NCI-H748 (cell line): ENCODE measurements around the gene MED14.
"Not testable (repeated sequence)": the region's sequence is repeated elsewhere in the genome, so short reads cannot be mapped to it uniquely, and the experiment has no call there.

Experiments
- DNase-seq: peaks from one replicate; lab custom pipeline; 2025; ENCODE audit not compliant: unreplicated experiment; lab: John Stamatoyannopoulos, UW

The MED14 gene

DNA sequence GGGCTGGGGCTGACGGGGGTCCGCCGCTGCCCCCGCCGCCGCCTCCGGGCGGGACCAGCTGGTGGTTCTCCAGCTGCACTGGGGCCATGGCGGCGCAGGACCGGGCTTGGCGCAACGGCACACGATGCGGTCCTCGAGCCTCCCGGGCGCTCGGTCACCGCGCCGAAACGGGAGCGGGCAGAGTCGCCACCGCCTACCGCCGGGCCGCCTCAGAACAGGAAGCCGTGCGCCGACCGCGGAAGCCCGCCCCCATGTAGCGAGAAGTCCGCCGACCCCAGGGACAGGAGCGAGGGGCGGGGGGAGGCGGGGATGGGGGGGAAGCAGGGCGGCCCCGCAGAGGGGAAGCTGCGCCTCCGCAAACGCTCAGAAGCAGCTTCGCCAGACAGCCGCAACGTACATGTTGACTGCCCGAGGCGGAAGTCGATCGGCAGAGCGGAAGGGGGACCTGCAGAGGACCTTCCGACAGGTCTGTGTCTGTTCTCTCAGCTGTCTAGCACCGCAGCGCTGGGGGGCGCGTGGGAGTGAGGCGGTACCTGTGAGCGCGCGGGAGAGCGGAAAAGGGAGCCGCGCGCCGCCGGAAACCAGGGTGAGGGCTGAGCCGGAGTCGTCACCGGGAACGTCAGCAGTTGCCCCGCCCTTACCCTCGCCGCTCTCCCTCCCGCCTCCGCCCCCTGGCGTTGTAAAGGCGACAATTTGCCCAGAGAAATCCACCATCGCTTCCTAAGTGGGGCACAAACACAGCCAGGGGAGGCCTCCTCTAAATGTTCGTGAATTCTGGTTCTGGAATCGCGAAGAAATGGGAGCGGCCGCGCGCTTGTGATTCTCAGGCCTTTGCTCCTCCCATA, at the start of gene MED14:
TSS of gene MED14 (minus strand) at position 218 of the 845 bp plus-strand sequence. CDS start at position 88, 130 bp downstream.
- peak; percentile 94 for DNase-seq

DNA sequence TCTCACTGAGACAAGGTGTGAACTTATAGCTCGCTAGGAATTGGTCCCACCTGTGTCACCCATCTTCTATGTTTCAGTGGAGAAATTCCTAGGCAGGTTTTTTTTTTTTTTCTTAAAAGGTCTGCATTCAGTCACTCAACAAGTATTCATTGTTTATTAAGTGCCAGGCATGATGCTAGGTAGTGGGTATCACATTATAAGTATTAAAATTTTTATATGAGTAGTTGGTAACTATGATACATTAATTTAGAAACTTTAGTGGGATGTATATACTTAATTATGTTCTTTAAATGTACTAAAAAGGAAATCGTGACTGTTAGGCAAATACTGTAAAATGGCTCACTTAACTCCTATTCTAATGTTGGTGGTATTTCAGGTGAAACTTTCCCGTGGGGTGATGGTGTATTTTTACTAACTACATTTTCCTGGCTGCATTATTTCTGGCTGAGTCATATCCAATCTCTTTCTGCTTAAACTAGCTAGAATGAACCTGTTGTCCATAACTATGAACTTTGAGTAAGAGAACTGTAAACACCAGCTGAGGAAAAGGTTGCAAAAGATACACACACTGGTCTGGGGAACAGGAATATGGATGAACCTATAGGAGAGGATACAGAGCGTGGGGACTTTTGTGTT, 49.3 kb upstream of the MED14 start:
- DNase-seq: no peak

DNA sequence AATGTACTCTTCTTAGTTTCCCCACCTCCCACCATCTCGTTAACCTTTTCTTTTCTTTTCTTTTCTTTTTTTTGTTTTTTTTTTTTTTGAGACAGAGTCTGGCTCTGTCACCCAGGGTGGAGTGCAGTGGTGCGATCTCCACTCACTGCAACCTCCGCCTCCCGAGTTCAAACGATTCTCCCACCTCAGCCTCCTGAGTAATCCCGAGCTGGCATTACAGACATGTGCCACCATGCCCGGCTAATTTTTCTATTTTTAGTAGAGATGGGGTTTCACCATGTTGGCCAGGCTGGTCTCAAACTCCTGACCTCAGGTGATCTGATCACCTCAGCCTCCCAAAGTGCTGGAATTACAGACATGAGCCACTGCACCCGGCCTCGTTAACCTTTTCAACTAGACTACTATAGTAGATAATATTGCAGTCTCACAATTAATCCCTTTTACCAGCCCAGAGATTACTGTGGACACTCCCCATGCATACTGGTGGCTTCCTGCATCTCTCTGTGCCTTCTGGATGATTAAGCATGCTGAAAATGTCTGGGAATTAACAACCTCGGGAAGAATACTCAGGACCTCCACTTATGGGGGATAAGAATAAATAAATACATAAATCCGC, 47.4 kb upstream of the MED14 start:
- not testable (repeated sequence) for DNase-seq

DNA sequence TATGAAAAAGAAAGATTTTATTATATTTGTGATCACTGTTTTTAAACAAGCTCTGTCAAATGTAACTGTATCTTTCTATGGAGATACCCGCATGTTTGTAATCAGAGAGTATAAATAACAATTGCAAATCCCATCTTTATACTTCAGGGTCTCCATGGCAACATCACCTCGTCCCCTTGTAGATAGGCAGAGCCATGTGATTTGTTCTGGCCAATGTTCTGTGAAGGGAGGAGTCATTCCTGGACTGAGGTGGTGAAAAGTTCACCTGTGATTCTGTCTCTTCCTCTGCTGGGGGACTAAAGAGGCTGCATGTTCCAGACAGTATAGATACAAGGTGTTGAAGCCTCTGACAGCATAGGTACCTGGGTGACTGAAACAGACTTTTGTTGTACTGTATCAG, 45.6 kb upstream of the MED14 start:
- no peak for DNase-seq

DNA sequence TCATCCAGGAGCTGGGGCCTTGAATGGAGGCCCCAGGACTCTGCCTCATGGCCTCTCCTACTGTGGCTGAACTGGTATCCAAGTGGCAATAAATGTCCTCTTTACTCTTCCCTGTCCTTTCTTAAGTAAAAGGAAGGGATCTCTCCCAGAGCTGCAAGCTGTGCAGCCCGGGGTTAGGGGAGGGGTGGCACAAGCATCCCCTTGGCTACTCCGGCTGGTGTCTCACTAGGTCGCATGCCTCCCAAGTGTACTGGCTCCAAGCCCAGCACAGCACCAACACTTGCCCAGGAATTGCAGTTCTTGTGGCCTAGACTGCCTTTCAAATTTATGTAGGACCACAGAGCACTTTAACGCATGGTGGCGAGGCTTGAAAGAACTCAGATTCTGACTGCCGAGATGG, 44.7 kb upstream of the MED14 start:
- DNase-seq: no peak

DNA sequence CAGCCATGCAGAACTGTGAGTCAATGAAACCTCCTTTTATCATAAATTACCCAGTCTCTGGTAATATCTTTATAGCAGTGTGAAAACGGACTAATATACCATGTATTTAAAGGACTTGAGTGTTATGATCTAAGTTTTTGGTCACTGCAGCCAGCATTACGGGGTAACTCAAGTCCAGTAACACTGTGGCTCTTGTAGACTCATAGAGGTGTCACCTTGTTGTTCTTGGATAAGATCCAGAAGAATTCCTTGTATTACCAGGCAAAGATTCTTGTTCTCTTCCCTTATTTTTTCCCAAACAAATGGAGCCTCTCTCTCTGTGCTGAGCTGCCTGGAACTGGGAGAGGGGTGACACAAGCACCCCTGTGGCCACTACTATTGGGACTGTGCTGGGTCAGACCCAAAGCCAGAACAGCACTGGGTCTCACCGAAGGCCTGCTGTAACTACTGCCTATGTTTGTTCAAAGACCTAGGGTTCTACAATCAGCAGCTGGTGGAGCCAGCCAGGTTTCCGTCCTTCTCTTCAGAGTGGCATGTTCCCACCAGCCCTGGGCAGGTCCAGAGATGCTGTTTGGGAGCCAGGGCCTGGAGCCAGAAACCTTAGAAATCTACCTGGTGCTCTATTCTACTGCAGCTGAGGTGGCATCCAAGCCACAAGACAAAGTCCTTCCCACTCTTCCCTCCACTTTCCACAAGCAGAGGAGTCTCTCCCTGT, 43.7 kb upstream of the MED14 start:
- DNase-seq: no peak

DNA sequence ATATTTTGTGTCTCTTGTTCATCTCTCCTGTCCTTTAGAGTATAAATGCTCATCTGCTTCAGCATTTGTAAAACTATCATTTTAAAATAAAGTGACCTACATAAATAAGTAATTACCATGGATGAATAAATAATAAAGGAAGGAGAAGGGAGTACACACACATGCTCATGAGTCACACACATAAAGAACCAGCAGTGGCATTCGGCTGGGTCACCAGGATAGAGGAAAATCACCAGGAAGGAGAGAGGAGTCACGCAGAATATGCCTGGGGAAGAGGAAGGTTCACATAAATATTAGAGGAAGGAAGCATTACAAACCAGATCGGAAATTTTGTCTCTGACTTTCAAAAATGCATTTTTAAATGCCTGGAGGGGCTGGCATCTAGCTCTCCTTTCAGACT, 38.5 kb upstream of the MED14 start:
- DNase-seq: no peak

DNA sequence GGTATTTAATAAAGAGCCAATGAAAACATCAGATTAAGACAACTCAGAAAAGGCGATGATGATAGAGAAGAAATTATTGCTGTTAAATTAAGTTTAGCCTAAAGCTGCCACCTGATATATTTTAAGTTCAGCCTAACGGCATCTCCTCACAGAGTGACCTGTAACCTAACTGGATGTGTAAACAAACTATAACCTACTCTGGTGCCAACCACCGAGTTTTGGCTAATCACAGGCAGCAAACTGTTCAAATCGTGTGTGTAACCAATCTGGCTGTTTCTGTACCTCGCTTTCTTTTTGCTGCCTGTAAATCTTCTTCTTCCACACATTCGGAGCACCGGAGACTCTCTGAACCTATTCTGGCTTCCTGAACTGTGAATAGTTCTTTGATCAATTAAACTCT, 37.8 kb upstream of the MED14 start:
- DNase-seq: no peak

DNA sequence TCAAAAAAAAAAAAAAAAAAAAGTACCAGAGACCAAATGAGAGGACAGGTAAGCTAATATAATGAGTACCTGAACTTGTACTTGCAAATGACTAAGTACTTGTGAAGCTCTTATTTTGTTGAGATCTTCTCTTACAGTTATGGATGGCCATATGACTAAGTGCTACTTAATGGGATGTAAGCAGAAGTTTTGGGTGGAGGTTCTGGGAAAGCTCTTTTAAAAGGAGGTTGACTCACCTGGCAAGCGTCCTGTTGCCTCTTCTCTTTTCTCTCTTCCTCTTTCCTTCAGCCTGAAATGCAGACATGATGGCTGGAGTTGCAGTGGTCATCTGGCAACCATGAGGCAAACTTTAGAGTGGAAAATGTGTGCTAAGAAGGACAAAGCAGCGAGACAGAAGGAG, 36.9 kb upstream of the MED14 start:
- DNase-seq: no peak

DNA sequence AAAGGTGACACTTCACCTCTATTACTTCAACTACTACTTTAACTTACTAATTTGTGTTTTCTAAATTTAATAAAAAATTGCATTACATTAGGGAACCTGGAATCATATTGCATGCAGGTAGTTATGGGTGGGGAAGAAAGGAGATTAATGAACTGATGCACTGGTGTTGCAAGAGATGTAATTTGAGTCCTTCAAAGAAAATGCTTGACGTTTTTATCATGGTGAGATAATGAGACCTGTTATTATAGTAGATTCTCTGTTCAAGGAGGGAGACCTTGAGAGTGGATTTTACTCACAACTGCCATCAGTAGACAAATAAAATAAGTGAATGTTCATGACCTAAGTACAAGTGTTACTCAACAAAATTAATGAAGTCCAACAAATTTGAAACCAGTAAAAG, 26.4 kb upstream of the MED14 start:
- peak; percentile 43 for DNase-seq

DNA sequence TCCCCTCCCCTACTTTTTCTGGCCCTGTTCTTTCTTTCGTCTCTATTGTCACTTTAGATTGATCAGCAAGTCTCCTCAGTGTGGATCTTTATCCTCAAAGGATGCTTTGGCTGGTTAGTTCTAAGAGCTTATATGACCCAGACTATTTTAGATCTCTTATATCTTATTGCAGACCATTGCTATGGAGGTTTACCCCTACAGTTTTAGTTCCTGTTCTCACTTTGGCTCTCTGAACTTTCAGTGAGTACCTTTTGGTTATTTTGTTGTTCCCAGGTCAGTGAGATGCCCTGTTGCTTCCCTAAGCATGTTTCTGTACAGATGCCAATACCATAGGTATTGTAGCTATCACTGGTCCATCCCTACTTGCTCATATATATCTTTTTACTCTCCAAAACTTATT, 24.0 kb upstream of the MED14 start:
- no peak for DNase-seq

DNA sequence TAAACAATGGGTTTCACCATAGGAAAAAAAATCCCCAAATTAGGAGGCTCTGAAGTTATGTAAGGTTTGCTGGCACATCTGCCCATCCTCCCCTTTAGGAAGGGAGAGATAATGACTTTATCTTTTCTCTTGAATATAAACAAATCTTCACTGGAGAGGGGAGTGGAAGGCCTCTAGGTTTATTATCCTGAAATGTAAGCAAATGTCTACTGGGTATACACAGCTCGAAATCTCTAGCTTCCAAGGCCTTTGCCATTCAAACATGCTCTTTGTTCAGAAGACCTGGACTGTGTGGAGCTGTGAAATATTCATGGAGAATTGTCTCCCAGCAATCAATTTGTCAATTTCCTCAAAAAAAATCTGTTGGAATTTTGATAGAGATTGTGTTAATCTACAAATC, 21.7 kb upstream of the MED14 start:
- DNase-seq: no peak

DNA sequence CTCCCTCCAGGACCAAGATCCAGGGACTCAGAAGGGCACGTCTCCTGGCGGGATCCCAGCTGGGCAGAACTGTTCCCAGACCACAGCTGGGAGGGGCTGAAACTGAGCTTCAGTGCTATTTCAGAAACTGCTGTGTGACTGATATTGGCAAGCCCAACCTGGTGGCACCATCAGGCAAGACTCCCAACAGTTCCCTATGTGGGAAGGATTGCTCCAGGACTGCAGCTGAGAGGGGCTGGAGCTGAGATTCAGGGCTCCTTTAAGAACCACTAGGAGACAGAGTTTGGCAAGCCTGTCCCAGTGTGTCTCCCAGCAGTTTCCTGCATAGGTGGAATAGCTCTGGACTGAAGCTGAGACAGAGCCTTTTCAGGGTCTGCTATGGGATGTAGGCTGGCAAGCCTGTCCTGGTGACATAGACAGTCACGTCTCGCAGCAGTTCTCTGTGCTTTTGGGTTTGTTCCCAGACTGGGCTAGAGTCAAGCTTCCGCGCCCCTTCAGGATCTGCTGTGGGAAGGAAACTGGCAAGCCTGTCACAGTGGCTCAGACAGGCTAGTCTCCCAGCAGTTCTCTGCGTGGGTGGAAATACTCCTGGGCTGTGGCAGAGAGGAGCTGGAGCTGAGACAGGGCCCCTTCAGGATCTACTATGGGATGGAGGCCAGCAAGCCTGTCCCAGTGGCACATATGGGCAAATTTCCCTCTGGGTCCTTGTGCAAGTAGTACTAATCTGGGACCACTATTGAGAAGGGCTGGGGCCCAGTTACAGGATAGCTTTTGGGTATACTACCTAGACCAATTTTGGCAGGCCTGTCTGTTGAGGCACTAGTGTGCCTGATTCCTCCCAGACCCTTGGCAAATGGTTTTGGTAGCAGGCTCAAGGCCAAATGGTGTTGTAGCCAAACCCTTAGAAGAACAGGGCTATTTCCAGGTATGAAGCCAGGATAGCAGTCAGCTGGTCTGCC, 20.2 kb upstream of the MED14 start:
- DNase-seq: no peak

DNA sequence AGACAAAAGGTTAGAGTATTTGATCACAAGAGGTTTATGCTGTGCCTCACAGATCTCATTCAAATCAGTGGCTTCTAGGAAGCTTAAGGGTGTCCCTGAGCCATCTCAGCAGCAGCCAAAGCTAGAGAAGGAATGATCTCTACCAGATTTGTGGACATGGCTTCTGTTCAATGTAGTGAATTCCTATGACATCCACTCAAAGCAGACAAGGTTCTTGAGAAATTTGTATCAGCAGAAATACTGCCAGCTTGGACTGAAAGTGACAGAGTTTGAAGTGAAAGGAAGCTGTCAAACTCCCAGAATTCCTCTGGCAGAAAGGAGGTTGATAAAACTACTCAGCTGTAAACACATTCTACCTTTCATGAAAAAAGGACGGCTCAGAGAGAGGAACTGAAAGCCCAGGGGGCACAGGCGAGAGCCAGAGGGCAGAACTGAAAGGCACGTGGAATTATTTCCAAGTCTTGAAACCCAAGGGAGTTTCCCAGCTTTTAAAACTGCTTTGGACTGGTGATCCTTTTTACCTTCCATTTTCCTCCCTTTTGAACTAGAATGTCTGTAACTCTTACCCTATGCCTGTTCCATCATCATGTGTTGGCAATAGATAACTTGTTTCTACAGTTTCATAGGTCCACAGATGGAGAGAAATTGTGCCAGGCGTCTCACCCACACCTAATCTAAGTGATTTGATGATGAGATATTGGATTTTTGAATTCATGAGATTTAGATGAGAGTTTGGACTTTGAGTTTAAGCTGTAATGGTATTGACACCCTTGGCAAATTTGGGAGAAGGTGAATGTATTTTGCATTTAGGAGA, 14.5 kb upstream of the MED14 start:
- DNase-seq: no peak

DNA sequence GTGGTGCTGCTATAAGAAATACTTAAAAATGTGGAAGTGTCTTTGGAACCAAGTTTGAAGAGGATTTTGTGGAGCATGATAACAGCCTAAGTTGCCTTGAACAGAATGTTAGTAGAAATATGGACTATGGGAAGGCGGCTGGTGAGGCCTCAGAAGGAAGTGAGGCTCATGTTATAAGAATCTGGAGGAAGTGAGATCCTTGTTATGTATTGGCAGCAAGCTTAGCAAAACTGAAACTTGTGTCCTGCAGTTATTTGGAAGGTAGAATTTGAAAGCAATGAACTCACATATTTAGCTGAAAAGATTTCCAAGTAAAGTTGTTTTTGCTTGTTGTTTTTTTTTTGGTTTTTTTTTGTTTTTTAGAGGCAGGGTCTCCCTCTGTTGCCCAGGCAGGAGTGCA, 13.6 kb upstream of the MED14 start:
- DNase-seq: no peak

DNA sequence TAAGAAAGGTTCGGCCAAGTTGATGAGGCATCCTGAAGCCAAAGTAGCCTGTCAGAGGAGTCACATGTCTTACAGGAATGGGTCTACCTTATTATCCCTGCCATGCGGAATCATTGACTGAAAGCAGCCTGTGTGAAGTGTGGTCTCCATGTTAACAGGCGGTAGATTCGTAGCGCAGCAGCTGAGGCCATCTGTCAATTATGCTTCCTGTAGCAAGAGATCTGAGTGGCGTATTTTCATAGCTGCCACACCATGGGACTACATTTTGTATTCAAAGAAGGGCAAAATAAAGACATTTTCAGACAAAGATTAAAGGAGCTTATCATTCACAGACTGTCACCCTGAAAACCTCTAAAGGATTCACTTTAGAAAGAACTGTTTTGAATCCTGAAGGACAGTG, 11.2 kb upstream of the MED14 start:
- DNase-seq: no peak

DNA sequence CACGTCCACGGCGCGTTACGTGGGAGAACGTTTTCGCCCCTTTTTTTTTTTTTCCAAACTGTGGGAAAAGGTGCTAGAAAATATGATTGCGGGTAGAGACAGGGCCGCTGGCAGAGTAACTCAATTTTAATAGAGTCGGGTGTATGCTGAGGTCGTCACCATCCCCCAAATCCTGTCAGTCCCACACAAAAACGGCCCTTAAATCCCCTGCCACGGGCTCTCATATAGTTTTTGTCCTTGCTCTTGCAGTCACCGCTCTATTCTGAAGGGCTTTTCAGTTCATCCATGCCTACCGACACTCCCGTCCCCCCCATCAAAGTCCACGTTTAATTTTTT, 796 bp upstream of the MED14 start:
- no peak for DNase-seq

DNA sequence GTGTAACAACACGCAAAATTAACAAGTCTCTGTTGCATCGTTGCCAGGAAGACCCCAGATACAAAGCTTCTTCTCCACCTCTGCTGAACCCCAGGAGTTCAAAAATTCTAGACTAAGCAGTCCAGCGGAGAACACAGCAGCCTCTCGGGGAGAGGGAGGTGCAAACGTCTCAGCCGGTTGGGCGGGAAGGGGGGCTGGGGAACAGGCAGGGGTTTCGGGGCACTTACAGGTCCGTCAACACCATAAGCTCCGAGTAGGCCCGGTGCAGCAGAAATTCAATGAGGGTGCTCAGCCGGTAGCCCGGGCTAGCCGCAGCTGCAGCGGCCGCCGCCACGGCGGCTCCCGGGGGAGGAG, 394 bp downstream of the MED14 start:
- DNase-seq: peak; percentile 57

DNA sequence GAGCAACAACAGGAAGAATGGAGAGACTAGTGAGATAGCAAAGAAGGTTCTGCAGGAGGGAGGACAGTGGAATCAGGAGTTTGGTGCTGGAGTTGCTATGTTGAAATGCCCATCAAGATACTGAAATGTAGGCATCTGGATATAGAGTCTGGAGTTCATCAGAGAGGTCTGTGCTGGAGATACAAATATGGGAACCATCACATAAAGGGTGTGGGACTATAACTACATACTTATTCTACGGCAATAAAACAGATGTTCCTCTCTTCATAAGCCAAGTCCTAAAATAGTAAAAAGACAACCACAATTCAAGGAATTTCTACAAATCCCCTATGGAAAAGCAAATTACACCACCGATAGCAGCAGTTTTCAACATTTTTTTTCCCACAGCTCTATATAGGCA, 1.6 kb downstream of the MED14 start:
- DNase-seq: no peak

DNA sequence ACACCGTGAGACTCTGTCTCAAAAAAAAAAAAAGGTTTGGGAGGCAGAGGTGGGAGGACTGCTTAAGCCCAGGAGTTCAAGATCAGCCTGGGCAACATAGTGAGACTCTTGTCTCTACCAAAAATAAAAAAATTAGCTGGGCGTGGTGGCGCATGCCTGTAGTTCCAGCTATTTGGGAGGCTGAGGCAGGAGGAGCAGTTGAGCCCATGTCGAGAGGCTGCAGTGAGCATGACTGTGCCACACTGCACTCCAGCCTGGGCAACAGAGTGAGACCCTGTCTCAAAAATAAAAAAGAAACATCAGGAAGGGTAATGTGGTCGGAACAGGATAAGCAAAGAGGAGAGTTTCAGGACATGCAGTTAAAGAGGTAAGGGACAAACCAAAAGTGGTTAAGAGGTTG, 2.8 kb downstream of the MED14 start:
- DNase-seq: not testable (repeated sequence)
